ENCODE measurements around the gene TIGD3. TPM values are rescaled to one million over a fixed set of nuclear protein-coding genes. Genes with fewer than 3 reads are reported as not detected.

Gene TIGD3
- total and polyA plus RNA-seq, 2 donors (not counting 3 experiments of a cell fraction or from before 2014, with no cell fraction given), result 0.18 to 0.27 TPM

DNA sequence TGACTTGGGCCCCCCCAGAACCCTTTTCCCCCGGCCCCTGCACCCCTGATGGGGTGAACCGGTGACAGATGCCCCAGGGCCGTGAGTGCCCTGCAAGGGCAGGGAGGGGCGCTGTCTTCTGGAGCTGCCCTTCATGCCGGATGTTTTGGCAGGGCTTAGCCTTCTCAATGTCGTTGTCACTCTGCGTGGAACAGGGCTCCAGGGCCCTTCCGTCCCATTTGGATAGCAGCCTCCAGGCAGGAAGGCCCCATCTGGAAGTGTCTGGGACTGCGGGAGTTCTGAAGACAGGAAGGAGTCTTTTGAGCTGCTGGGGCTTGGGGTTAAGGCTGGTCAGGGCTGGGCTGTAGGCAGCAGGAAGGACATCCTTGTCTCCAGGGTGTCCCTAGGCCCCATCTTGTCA, 36.4 kb downstream of the TIGD3 start:
- peaks cover 6 to 22% of the 10 kb centered on the region in 2 experiments for H3K36me3 ChIP-seq (ENCODE audit: control insufficient read depth in 2 of 2, extremely low read depth in 1 of 2, insufficient read depth in 2 of 2, low read length in 2 of 2)
- H3K9me3 ChIP-seq (replicated peaks; ENCODE audit: control insufficient read depth, insufficient read depth, low read length), result no peaks in the 10 kb centered on the region
- ChIA-PET CTCF (interaction anchor here (1.1 to 2.9 kb wide), 2 partner anchors 25 to 42 kb away, joined by 3 to 9 read pairs; no protein-coding TSS in a partner anchor), POLR2A (interaction anchor here (0.6 to 1.7 kb wide), 5 partner anchors 31 to 272 kb away, joined by 3 to 6 read pairs (median 4); partner anchors contain the start of gene NEAT1)
- H3K27me3 ChIP-seq (ENCODE audit: control insufficient read depth in 2 of 2, insufficient read depth in 2 of 2, low read length in 2 of 2), result no peaks in the 10 kb centered on the region
- peak overlapping the region in 1 of 3 experiments; percentile 12 for H3K4me3 ChIP-seq (replicated peaks in 1 of 3; ENCODE audit: insufficient read depth in 1 of 3, low read depth in 1 of 3, low read length in 3 of 3)
- FAIRE-seq (peak; percentile 73), DNase-seq (ENCODE audit: low read depth, low spot score) (peak; percentile 32)
- no peaks in the 10 kb centered on the region for H3K9me1 ChIP-seq (replicated peaks; ENCODE audit: control insufficient read depth, extremely low read depth, insufficient read depth, low read length)
- dilution Hi-C loops (cut with MboI; ENCODE audit: extremely low pct_ligation_motif_present, low sequenced_read_pairs) (no loop called here), intact Hi-C loops (cut with micrococcal nuclease) (no loop called here)
- peak overlapping the region; percentile 77 for H3K27ac ChIP-seq (ENCODE audit: insufficient read depth, low read depth, low read length)
- H3K4me2 ChIP-seq (ENCODE audit: insufficient read depth, low read length), result peak overlapping the region; percentile 12
- H2AFZ ChIP-seq (ENCODE audit: low read depth, low read length), result no peak overlapping the region
- peaks cover 67% of the 10 kb centered on the region for H3K79me2 ChIP-seq (ENCODE audit: control insufficient read depth, insufficient read depth, low read length)
- no TSS peak for BruUV-seq (replicated peaks)
- H3K9ac ChIP-seq (replicated peaks; ENCODE audit: extremely low read depth, insufficient read depth, low read length), result peak overlapping the region; percentile 62
- TF ChIP-seq, protein P1, sequence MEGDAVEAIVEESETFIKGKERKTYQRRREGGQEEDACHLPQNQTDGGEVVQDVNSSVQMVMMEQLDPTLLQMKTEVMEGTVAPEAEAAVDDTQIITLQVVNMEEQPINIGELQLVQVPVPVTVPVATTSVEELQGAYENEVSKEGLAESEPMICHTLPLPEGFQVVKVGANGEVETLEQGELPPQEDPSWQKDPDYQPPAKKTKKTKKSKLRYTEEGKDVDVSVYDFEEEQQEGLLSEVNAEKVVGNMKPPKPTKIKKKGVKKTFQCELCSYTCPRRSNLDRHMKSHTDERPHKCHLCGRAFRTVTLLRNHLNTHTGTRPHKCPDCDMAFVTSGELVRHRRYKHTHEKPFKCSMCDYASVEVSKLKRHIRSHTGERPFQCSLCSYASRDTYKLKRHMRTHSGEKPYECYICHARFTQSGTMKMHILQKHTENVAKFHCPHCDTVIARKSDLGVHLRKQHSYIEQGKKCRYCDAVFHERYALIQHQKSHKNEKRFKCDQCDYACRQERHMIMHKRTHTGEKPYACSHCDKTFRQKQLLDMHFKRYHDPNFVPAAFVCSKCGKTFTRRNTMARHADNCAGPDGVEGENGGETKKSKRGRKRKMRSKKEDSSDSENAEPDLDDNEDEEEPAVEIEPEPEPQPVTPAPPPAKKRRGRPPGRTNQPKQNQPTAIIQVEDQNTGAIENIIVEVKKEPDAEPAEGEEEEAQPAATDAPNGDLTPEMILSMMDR (IDR thresholded peaks at IDR 0.05; ENCODE audit: extremely low read depth in 1 of 2, insufficient read depth in 1 of 2, low read depth in 1 of 2, low read length in 2 of 2), result peak in 1 of 2 donors; percentile 7
- no peak for TF ChIP-seq FOS (IDR thresholded peaks at IDR 0.05; ENCODE audit: borderline replicate concordance, insufficient read depth, low read length)
- H4K20me1 ChIP-seq (replicated peaks; ENCODE audit: control insufficient read depth, extremely low read depth, insufficient read depth, low read length), result no peaks in the 10 kb centered on the region
- peaks cover 44% of the 10 kb centered on the region for H3K4me1 ChIP-seq (ENCODE audit: control insufficient read depth, extremely low read depth, insufficient read depth, low read length)

DNA sequence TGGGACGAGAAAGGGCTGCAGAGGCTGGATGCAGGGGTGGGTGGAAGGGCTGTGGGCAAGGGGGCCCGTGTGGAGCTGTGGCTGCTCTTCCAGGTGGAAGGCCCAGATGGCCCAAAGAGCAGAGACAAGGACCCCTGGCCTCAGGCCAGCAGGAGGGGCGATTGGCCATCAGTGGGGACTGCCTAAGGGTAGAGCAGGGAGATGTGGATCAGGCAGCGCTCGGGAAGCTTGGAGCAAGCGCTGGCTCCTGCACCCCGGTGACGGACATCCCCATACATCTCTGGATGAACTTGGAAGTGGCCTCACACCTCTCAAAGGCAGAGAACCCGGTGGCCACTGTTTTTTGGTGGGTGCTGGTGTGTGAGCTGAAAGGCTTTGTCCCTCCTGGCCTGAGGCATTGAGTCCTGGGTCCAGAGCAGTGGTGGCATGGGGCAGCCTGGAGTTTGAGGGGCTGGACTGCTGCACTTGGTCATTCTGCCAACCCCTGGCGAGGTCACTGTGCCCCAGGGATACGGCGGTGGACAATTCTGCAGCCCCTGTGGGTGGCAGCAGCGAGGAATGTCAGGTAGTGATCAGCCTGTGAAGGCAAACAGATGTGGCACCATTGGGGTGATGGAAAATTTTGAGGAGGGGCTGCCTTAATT, 37.8 kb downstream of the TIGD3 start:
- no peaks in the 10 kb centered on the region for H3K27me3 ChIP-seq (ENCODE audit: control insufficient read depth in 2 of 2, insufficient read depth in 2 of 2, low read length in 2 of 2)
- POLR2A ChIA-PET, result no interaction called here
- H4K20me1 ChIP-seq (replicated peaks; ENCODE audit: control insufficient read depth, extremely low read depth, insufficient read depth, low read length), result no peaks in the 10 kb centered on the region
- H3K4me2 ChIP-seq (ENCODE audit: insufficient read depth, low read length), result no peak overlapping the region
- TF ChIP-seq FOS (IDR thresholded peaks at IDR 0.05; ENCODE audit: borderline replicate concordance, insufficient read depth, low read length) (no peak), POLR2A (IDR thresholded peaks at IDR 0.05; ENCODE audit: low read depth, low read length) (no peak), JUN (IDR thresholded peaks at IDR 0.05; ENCODE audit: borderline replicate concordance, insufficient read depth, insufficient read length, low read depth) (no peak), GATA2 (IDR thresholded peaks at IDR 0.05; ENCODE audit: insufficient read depth, insufficient read length, low read depth, low read length) (no peak), EZH2 (IDR thresholded peaks at IDR 0.05; ENCODE audit: borderline replicate concordance, low read depth, low read length, severe bottlenecking) (no peak), MYC (IDR thresholded peaks at IDR 0.05; ENCODE audit: low read depth, low read length) (no peak), POLR2AphosphoS5 (IDR thresholded peaks at IDR 0.05; ENCODE audit: insufficient read depth, low read depth, low read length) (no peak)
- TF ChIP-seq, protein P2, sequence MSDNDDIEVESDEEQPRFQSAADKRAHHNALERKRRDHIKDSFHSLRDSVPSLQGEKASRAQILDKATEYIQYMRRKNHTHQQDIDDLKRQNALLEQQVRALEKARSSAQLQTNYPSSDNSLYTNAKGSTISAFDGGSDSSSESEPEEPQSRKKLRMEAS (IDR thresholded peaks at IDR 0.05; ENCODE audit: insufficient read depth, insufficient read length), result no peak
- TF ChIP-seq, protein P1 (IDR thresholded peaks at IDR 0.05; ENCODE audit: extremely low read depth in 1 of 2, insufficient read depth in 1 of 2, low read depth in 1 of 2, low read length in 2 of 2), result no peak
- no peak overlapping the region for H3K27ac ChIP-seq (ENCODE audit: insufficient read depth, low read depth, low read length)
- H3K4me3 ChIP-seq (replicated peaks in 1 of 3; ENCODE audit: insufficient read depth in 1 of 3, low read depth in 1 of 3, low read length in 3 of 3), result no peak overlapping the region
- peaks cover 37% of the 10 kb centered on the region for H3K4me1 ChIP-seq (ENCODE audit: control insufficient read depth, extremely low read depth, insufficient read depth, low read length)
- H2AFZ ChIP-seq (ENCODE audit: low read depth, low read length), result no peak overlapping the region
- dilution Hi-C loops (cut with MboI; ENCODE audit: extremely low pct_ligation_motif_present, low sequenced_read_pairs), result no loop called here
- H3K9ac ChIP-seq (replicated peaks; ENCODE audit: extremely low read depth, insufficient read depth, low read length), result no peak overlapping the region
- BruUV-seq (replicated peaks), result no TSS peak
- peaks cover 8 to 34% of the 10 kb centered on the region in 2 experiments for H3K36me3 ChIP-seq (ENCODE audit: control insufficient read depth in 2 of 2, extremely low read depth in 1 of 2, insufficient read depth in 2 of 2, low read length in 2 of 2)
- H3K79me2 ChIP-seq (ENCODE audit: control insufficient read depth, insufficient read depth, low read length), result peaks cover 59% of the 10 kb centered on the region
- DNase-seq (ENCODE audit: low read depth, low spot score), result no peak
- CTCF ChIA-PET, result no interaction called here
- H3K9me1 ChIP-seq (replicated peaks; ENCODE audit: control insufficient read depth, extremely low read depth, insufficient read depth, low read length), result no peaks in the 10 kb centered on the region
- intact Hi-C loops (cut with micrococcal nuclease), result no loop called here
- no peak for FAIRE-seq
- H3K9me3 ChIP-seq (replicated peaks; ENCODE audit: control insufficient read depth, insufficient read depth, low read length), result no peaks in the 10 kb centered on the region

Data from endothelial cell of umbilical vein (primary cell).